ENCODE results near the gene SLX4IP. TPM values are rescaled to one million over a fixed set of nuclear protein-coding genes. Genes with fewer than 3 reads are reported as not detected.
A peak's percentile ranks its signal among the peaks of the same experiment; 100 is the strongest.

SLX4IP gene
- total RNA-seq, 4 donors from 2014 or later = 6.3 to 8.3 (median 7.4) TPM

- H3K9me3 ChIP-seq = no peaks in the 10 kb centered on the region
- peaks cover 3 to 7% of the 10 kb centered on the region in 2 donors for H3K36me3 ChIP-seq
- intact Hi-C loops (cut with DNase I) = no loop called here
- H3K4me3 ChIP-seq (replicated peaks in 1 of 3) = no peak overlapping the region
- 75 to 84% methylated on average over 1 of the region's 1 CpG for WGBS, 2 donors
- DNase-seq = no peak
- peaks cover 69 to 97% of the 10 kb centered on the region in 2 donors for H3K4me1 ChIP-seq
- TF ChIP-seq CTCF (IDR thresholded peaks at IDR 0.05) = no peak
- TF ChIP-seq POLR2A (IDR thresholded peaks at IDR 0.05) = no peak
- no peaks in the 10 kb centered on the region for H3K27me3 ChIP-seq
- peak overlapping the region in 2 of 3 donors; percentile 86 to 93 for H3K27ac ChIP-seq
Measured at GRCh38 chr20:10657453-10657852, 222.3 kb downstream of the SLX4IP start.

GRCh38 chr20:10658051-10658823, 223.1 kb downstream of the SLX4IP start:
- Histone ChIP-seq H3K27ac (peak overlapping the region; percentile 68 to 93 (median 86)), H3K36me3 (peaks cover 3 to 12% of the 10 kb centered on the region in 2 donors), H3K27me3 (no peaks in the 10 kb centered on the region), H3K4me3 (replicated peaks in 1 of 3) (no peak overlapping the region), H3K4me1 (peaks cover 63 to 97% of the 10 kb centered on the region in 2 donors), H3K9me3 (no peaks in the 10 kb centered on the region)
- DNase-seq = peak in 1 of 2 donors; percentile 45
- intact Hi-C loops (cut with DNase I) = no loop called here
- WGBS, 2 donors = 86 to 90% methylated on average over 13 of the region's 13 CpGs
- TF ChIP-seq POLR2A (IDR thresholded peaks at IDR 0.05) (no peak), CTCF (IDR thresholded peaks at IDR 0.05) (no peak)

- TF ChIP-seq POLR2A (IDR thresholded peaks at IDR 0.05) = no peak
- Histone ChIP-seq H3K4me1 (peaks cover 55 to 96% of the 10 kb centered on the region in 2 donors), H3K4me3 (replicated peaks in 1 of 3) (no peak overlapping the region), H3K27me3 (no peaks in the 10 kb centered on the region), H3K27ac (peak overlapping the region; percentile 68 to 93 (median 86)), H3K9me3 (no peaks in the 10 kb centered on the region), H3K36me3 (peaks cover 3 to 12% of the 10 kb centered on the region in 2 donors)
- intact Hi-C loops (cut with DNase I) = no loop called here
- DNase-seq = no peak
- 64 to 67% methylated on average over 5 of the region's 5 CpGs for WGBS, 2 donors
Measured at GRCh38 chr20:10658876-10659632, 223.9 kb downstream of the SLX4IP start.

GRCh38 chr20:10659651-10660601, 224.8 kb downstream of the SLX4IP start:
- 27 to 59% methylated on average over 12 of the region's 12 CpGs for WGBS, 2 donors
- Histone ChIP-seq H3K27me3 (no peaks in the 10 kb centered on the region), H3K27ac (peak overlapping the region; percentile 68 to 93 (median 86)), H3K36me3 (peaks cover 3 to 12% of the 10 kb centered on the region in 2 donors), H3K9me3 (no peaks in the 10 kb centered on the region), H3K4me3 (replicated peaks in 1 of 3) (no peak overlapping the region), H3K4me1 (peaks cover 53 to 96% of the 10 kb centered on the region in 2 donors)
- DNase-seq = peak; percentile 89 to 95
- no peak for TF ChIP-seq POLR2A (IDR thresholded peaks at IDR 0.05)
- TF ChIP-seq CTCF (IDR thresholded peaks at IDR 0.05) = no peak
- intact Hi-C loops (cut with DNase I) = no loop called here

- intact Hi-C loops (cut with DNase I) = no loop called here
- peak overlapping the region; percentile 36 to 93 (median 86) for H3K27ac ChIP-seq
- H3K4me1 ChIP-seq = peaks cover 53 to 96% of the 10 kb centered on the region in 2 donors
- peaks cover 3 to 12% of the 10 kb centered on the region in 2 donors for H3K36me3 ChIP-seq
- TF ChIP-seq POLR2A (IDR thresholded peaks at IDR 0.05) (no peak), CTCF (IDR thresholded peaks at IDR 0.05) (no peak)
- peak in 1 of 2 donors; percentile 28 for DNase-seq
- H3K4me3 ChIP-seq (replicated peaks in 1 of 3) = no peak overlapping the region
- no peaks in the 10 kb centered on the region for H3K27me3 ChIP-seq
- WGBS, 2 donors = 71 to 73% methylated on average over 11 of the region's 11 CpGs
- H3K9me3 ChIP-seq = no peaks in the 10 kb centered on the region
Measured at GRCh38 chr20:10660661-10661060, 225.6 kb downstream of the SLX4IP start.
